Body of pancreas (tissue), 4 donors: Measurements from ENCODE around the gene MGMT. TPM values are rescaled to one million over a fixed set of nuclear protein-coding genes. Genes with fewer than 3 reads are reported as not detected.

ENCODE experiments used
- ATAC-seq: fragments of 150-250 bp; one replicate; pipeline ENCODE4 v1.9.1; 2016
- DNase-seq, 4 donors: peaks; one replicate each; pipeline ENCODE4 v3.0.0-alpha.2; 2019
- H3K27ac ChIP-seq, 4 donors: fragments of 200-600 bp; sonication (generic); 1 replicate in 3 of 4; 2 replicates in 1 of 4; pipeline versions ENCODE4 v1.5.1 to v1.6.1; 2016 to 2019; ENCODE audit warnings: mild to moderate bottlenecking in 1 of 4, mixed read lengths in 1 of 4, moderate library complexity in 1 of 4
- H3K27me3 ChIP-seq, 2 donors: fragments of 200-600 bp; sonication (generic); one replicate each; pipeline ENCODE4 v1.6.0; 2016; ENCODE audit warnings: mild to moderate bottlenecking in 1 of 2
- H3K36me3 ChIP-seq, 2 donors: fragments of 200-600 bp; sonication (generic); replicated peaks in 1 of 2; 2 replicates each; pipeline ENCODE4 v1.5.1; 2016; ENCODE audit warnings: low read depth in 2 of 2; ENCODE audit not compliant: insufficient read depth in 1 of 2
- H3K4me1 ChIP-seq: fragments of 200-600 bp; sonication (generic); one replicate; pipeline ENCODE4 v1.6.0; 2016
- H3K4me3 ChIP-seq, 2 donors: fragments of 200-600 bp; sonication (generic); 1 replicate in 1 of 2; 2 replicates in 1 of 2; pipeline ENCODE4 v1.5.1; 2016 to 2019
- H3K9me3 ChIP-seq, 3 donors: fragments of 200-600 bp; sonication (generic); 1 replicate in 2 of 3; 2 replicates in 1 of 3; pipeline ENCODE4 v1.5.1; 2016
- CTCF ChIP-seq, 7 experiments: fragments of 450-650 bp in 4 of 7; fragments of 200-600 bp in 3 of 7; sonication (generic) in 3 of 7; IDR thresholded peaks; one replicate each; pipeline ENCODE4 v1.5.1; 2016 to 2019; ENCODE audit warnings: antibody characterized with exemption in 7 of 7
- POLR2A ChIP-seq, 3 donors: fragments of 450-650 bp; IDR thresholded peaks; one replicate each; pipeline ENCODE4 v1.6.1; 2016; ENCODE audit warnings: antibody characterized with exemption in 3 of 3, mild to moderate bottlenecking in 2 of 3
- WGBS, 2 donors: methylation state at CpG; one replicate each; pipeline ENCODE4 v1.1.5; 2017; 5-methylcytosine and 5-hydroxymethylcytosine counted together
- intact Hi-C: fragments of 100-400 bp; cut with DNase I; formaldehyde crosslinking; loops from one replicate; pipeline ENCODE4 v1.15.1; 2023
- total RNA-seq, 2 donors: library from RNA; depleted of rRNA; stranded (reverse); fragments of >200 nt; gene quantifications; one replicate each; pipeline ENCODE4 v1.1.0, GENCODE V29; 2016

The MGMT gene
- total RNA-seq, 2 donors from 2014 or later: 13.7 to 25.4 TPM

DNA sequence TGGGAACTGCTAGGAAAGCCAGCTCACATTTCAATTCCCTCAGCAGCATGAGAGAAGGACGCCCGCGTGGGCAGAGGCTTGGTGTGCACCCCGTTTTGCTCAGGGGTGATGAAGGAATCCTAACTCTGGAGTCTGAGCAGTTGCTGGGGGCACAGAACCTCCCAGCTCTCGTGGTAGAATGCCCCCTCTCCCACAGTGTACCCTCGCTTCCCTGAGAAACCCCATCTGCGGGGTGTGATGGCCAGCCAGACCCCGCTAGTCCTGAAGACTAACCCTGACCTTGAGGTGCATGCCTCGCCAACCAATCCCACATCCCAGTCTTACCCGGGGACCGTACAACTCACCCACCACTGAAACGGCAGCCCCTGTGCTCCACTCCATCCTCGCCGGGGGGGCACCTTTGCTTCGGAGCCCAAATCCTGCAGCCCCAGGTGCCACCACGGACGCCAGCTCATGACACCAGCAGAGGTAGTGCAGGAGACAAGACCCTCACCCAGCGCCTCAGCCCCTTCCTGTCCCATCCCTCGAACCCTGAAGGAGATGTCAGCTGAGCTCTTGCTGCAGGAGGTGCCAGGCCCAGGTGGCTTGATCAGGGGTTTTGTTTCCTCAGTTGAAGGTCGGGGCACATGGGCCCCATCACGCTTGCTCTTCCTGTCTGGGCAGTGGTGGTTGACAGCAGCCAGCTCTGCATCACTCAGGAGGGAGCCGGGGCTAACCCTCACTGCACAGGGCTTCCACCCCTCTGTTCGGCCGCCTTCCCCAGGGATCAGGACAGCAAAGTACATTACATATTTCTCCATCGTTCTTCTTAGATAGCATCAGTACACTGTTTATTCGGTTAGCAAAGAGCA lies 236.5 kb downstream of the MGMT start:
- Histone ChIP-seq H3K27ac (no peak overlapping the region), H3K4me1 (no peaks in the 10 kb centered on the region), H3K9me3 (no peaks in the 10 kb centered on the region), H3K4me3 (no peak overlapping the region), H3K36me3 (no peaks in the 10 kb centered on the region), H3K27me3 (no peaks in the 10 kb centered on the region)
- no peak for DNase-seq
- no peak for ATAC-seq
- intact Hi-C loops: no loop called here
- WGBS, 2 donors: 78 to 90% methylated on average over 24 of the region's 26 CpGs
- TF ChIP-seq CTCF (IDR thresholded peaks at IDR 0.05): no peak
- no peak for TF ChIP-seq POLR2A (IDR thresholded peaks at IDR 0.05)

DNA sequence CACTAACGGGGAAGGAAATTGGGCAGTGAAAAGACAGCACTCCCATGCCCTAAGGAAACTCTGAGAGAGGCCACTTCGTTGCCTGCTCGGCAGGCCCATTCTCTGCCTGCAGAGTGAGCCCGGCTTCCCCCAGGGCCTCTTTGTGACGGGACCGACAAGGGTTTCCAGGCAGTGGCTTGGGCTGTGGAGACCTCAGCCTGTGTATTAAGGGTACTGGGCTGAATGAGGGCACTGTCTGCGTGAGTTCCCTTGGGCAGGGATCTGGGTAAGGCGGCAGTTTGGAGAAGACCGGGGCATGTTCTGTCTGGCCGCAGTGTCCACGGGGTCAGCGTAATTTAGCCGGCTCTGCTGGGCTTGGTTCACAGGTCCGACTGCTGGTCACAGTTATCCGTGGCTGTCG lies 237.2 kb downstream of the MGMT start:
- H3K9me3 ChIP-seq: no peaks in the 10 kb centered on the region
- no peak overlapping the region for H3K4me3 ChIP-seq
- DNase-seq (no peak), ATAC-seq (no peak)
- H3K36me3 ChIP-seq: no peaks in the 10 kb centered on the region
- 84 to 93% methylated on average over 16 of the region's 16 CpGs for WGBS, 2 donors
- no peaks in the 10 kb centered on the region for H3K27me3 ChIP-seq
- no peak for TF ChIP-seq POLR2A (IDR thresholded peaks at IDR 0.05)
- no peak for TF ChIP-seq CTCF (IDR thresholded peaks at IDR 0.05)
- H3K4me1 ChIP-seq: no peaks in the 10 kb centered on the region
- intact Hi-C loops: no loop called here
- H3K27ac ChIP-seq: no peak overlapping the region

DNA sequence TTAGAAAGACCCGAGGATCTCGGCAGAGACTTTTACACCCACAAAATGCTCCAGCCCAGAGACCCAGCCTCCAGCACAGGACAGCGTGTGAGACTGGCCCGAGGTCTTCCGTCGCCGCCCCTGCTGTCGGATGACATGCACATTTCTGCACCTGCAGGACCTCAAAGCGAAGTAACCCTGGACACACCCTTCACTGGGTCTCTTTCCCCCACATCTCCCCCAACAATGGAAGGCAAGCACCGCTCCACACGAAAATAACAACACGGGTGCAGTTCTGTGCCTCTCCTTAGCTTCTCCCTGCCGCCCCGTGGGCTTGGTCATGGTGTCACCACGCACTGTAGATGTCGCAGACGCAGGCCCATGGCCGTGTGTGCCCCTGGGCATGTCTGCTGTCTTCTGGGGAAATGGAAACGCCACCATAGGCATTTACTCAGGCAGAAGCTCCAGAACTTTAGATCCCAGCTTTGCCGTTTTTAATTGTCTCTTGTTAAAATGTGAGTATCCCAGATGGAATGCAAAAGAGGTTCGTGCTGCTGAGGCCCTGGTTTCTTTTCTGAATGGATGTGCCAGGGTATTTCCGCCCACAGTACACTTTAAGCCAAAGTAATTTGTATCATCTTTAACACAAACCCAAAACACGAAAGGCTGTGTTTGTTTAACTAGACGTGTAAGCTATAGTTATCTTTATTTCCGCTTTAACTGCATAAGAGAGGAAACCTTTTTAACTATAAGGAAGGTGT lies 237.9 kb downstream of the MGMT start:
- H3K36me3 ChIP-seq: no peaks in the 10 kb centered on the region
- intact Hi-C loops: no loop called here

DNA sequence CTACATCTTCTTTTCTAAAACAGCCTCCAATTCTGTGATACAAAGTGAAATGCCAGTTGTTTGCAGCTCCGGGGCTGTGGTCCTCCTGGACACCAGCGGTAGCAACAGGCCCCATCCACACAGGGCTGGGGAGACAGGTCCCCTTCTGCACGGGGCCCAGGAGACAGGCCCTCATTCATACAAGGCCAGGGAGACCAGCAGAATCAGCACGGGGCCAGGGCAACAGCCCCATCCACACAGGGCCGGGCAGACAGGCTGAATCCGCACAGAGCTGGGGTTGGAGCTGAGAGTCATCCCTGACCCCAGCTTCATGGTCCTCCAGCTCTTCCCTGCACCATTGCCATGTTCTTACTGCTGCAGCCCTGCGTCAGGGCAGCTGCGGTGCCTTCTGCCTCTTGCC lies 238.6 kb downstream of the MGMT start:
- Histone ChIP-seq H3K27ac (no peak overlapping the region), H3K36me3 (no peaks in the 10 kb centered on the region), H3K4me1 (no peaks in the 10 kb centered on the region), H3K27me3 (no peaks in the 10 kb centered on the region), H3K9me3 (no peaks in the 10 kb centered on the region), H3K4me3 (no peak overlapping the region)
- no peak for ATAC-seq
- TF ChIP-seq POLR2A (IDR thresholded peaks at IDR 0.05) (no peak), CTCF (IDR thresholded peaks at IDR 0.05) (no peak)
- DNase-seq: no peak
- intact Hi-C loops: no loop called here
- WGBS, 2 donors: 81 to 100% methylated on average over 3 to 8 of the region's 8 CpGs

More for the DNA sequence above, 237.9 kb downstream of the MGMT start:
- ATAC-seq (no peak), DNase-seq (no peak)
- no peak overlapping the region for H3K27ac ChIP-seq
- TF ChIP-seq POLR2A (IDR thresholded peaks at IDR 0.05) (no peak), CTCF (IDR thresholded peaks at IDR 0.05) (no peak)
- WGBS, 2 donors: 87 to 90% methylated on average over 25 of the region's 25 CpGs
- no peaks in the 10 kb centered on the region for H3K4me1 ChIP-seq
- H3K9me3 ChIP-seq: no peaks in the 10 kb centered on the region
- H3K27me3 ChIP-seq: no peaks in the 10 kb centered on the region
- H3K4me3 ChIP-seq: no peak overlapping the region
